ENCODE results near the gene KAT8.

DNA sequence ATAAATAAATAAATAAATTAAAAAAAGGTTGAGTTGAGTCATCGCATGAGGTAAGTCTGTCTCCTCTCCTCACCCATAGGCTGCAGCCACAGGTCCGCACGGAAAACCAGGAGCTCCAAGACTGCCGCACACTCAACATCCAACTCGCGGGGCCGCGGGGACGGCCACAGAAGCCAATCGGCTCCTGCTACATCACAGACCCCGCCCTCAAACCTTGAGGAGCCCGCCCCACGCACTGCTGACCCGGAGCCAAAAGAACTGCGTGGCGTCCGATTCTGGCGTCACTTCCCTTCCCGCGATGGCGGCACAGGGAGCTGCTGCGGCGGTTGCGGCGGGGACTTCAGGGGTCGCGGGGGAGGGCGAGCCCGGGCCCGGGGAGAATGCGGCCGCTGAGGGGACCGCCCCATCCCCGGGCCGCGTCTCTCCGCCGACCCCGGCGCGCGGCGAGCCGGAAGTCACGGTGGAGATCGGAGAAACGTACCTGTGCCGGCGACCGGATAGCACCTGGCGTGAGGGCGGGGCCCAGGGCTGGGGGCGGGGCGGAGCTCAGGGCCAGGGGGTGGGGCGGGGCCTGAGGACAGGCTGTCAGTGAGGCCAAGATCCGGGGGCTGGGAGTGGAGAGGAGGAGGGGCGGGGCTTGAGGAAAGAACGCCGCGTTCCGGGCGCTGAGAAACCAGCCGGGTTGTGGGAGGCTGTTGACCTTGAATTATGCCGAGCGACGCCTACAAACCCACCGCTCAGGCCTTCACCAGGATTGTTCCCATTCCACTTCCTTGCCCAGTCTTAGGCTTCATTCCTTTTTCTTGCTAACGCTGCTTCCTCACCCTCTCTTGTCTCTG lies at the start of gene KAT8:
- TF ChIP-seq POLR2AphosphoS5 (IDR thresholded peaks at IDR 0.05; ENCODE audit: control insufficient read depth, insufficient read depth, low read depth, low read length) = peak; percentile 92
- TF ChIP-seq, protein P1, sequence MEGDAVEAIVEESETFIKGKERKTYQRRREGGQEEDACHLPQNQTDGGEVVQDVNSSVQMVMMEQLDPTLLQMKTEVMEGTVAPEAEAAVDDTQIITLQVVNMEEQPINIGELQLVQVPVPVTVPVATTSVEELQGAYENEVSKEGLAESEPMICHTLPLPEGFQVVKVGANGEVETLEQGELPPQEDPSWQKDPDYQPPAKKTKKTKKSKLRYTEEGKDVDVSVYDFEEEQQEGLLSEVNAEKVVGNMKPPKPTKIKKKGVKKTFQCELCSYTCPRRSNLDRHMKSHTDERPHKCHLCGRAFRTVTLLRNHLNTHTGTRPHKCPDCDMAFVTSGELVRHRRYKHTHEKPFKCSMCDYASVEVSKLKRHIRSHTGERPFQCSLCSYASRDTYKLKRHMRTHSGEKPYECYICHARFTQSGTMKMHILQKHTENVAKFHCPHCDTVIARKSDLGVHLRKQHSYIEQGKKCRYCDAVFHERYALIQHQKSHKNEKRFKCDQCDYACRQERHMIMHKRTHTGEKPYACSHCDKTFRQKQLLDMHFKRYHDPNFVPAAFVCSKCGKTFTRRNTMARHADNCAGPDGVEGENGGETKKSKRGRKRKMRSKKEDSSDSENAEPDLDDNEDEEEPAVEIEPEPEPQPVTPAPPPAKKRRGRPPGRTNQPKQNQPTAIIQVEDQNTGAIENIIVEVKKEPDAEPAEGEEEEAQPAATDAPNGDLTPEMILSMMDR (IDR thresholded peaks at IDR 0.05 in 2 of 3, conservative IDR thresholded peaks at IDR 0.05 in 1 of 3; ENCODE audit: insufficient read depth in 2 of 3, low read depth in 1 of 3, low read length in 3 of 3) = no peak
- TF ChIP-seq TOE1 (IDR thresholded peaks at IDR 0.05; ENCODE audit: borderline replicate concordance) = no peak
- no peak for TF ChIP-seq TOE1 (CRISPR knock-in tag; IDR thresholded peaks at IDR 0.05; ENCODE audit: borderline replicate concordance, low read depth)
- TF ChIP-seq MYBL2 (IDR thresholded peaks at IDR 0.05; ENCODE audit: low read depth) = no peak
- no peak for TF ChIP-seq MYBL2 (CRISPR knock-in tag; IDR thresholded peaks at IDR 0.05; ENCODE audit: borderline replicate concordance)
- no peak for TF ChIP-seq PRDM10 (IDR thresholded peaks at IDR 0.05; ENCODE audit: partially characterized antibody)
- peak; percentile 70 for TF ChIP-seq NFIC (IDR thresholded peaks at IDR 0.05)
- no peak for TF ChIP-seq TCF7L2 (IDR thresholded peaks at IDR 0.05; ENCODE audit: low read depth, low read length)
- TF ChIP-seq REST (IDR thresholded peaks at IDR 0.05; ENCODE audit: borderline replicate concordance) = no peak
- TF ChIP-seq REST (CRISPR knock-in tag; IDR thresholded peaks at IDR 0.05; ENCODE audit: low read depth) = peak; percentile 71; the same call in 1 of the 2 replicates
- TF ChIP-seq, protein P2, sequence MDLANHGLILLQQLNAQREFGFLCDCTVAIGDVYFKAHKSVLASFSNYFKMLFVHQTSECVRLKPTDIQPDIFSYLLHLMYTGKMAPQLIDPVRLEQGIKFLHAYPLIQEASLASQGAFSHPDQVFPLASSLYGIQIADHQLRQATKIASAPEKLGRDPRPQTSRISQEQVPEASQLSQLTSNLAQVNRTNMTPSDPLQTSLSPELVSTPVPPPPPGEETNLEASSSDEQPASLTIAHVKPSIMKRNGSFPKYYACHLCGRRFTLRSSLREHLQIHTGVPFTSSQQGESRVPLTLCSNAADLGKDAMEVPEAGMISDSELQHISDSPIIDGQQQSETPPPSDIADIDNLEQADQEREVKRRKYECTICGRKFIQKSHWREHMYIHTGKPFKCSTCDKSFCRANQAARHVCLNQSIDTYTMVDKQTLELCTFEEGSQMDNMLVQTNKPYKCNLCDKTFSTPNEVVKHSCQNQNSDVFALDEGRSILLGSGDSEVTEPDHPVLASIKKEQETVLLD (IDR thresholded peaks at IDR 0.05) = no peak
